ENCODE measurements around the gene GREM1. TPM values are rescaled to one million over a fixed set of nuclear protein-coding genes. Genes with fewer than 3 reads are reported as not detected.

Gene GREM1
- total and polyA plus RNA-seq, 12 donors = 0.08 to 1.0 (median 0.69) TPM; not detected in 1

DNA sequence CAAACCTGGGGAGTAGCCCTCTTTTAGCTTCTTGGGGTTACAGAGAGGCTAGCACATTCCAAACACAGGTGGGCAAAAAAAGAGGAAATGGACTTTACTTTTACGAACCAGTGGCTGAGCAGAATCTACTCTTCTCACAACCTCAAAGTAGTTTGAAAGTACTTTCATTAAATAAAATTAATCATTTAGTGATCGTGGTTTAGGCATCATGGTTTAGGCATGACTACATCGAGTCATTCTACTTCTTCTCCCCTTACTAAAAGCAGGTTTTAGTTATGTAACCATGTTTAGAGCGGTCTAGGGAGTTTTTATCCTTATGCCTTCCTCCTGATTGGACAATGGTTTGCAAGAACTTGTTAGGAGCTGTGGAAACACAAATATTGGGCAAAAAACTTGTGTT, 2.5 kb upstream of the GREM1 start:
- intact Hi-C loops (cut with DNase I) = no loop called here
- H3K9me3 ChIP-seq (replicated peaks in 1 of 3) = no peaks in the 10 kb centered on the region
- peaks cover 65% of the 10 kb centered on the region for H3K27me3 ChIP-seq
- TF ChIP-seq, protein P1, sequence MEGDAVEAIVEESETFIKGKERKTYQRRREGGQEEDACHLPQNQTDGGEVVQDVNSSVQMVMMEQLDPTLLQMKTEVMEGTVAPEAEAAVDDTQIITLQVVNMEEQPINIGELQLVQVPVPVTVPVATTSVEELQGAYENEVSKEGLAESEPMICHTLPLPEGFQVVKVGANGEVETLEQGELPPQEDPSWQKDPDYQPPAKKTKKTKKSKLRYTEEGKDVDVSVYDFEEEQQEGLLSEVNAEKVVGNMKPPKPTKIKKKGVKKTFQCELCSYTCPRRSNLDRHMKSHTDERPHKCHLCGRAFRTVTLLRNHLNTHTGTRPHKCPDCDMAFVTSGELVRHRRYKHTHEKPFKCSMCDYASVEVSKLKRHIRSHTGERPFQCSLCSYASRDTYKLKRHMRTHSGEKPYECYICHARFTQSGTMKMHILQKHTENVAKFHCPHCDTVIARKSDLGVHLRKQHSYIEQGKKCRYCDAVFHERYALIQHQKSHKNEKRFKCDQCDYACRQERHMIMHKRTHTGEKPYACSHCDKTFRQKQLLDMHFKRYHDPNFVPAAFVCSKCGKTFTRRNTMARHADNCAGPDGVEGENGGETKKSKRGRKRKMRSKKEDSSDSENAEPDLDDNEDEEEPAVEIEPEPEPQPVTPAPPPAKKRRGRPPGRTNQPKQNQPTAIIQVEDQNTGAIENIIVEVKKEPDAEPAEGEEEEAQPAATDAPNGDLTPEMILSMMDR (IDR thresholded peaks at IDR 0.05) = no peak
- no peak for TF ChIP-seq POLR2A (IDR thresholded peaks at IDR 0.05)
- no peak overlapping the region for H3K4me3 ChIP-seq
- H3K4me1 ChIP-seq (replicated peaks in 1 of 2) = peaks cover 0 to 15% of the 10 kb centered on the region in 2 donors
- 68 to 83% (median 73%) methylated on average over 4 of the region's 4 CpGs for WGBS, 4 donors
- DNase-seq = no peak
- no peak overlapping the region for H3K27ac ChIP-seq
- no peaks in the 10 kb centered on the region for H3K36me3 ChIP-seq (replicated peaks in 1 of 2)

DNA sequence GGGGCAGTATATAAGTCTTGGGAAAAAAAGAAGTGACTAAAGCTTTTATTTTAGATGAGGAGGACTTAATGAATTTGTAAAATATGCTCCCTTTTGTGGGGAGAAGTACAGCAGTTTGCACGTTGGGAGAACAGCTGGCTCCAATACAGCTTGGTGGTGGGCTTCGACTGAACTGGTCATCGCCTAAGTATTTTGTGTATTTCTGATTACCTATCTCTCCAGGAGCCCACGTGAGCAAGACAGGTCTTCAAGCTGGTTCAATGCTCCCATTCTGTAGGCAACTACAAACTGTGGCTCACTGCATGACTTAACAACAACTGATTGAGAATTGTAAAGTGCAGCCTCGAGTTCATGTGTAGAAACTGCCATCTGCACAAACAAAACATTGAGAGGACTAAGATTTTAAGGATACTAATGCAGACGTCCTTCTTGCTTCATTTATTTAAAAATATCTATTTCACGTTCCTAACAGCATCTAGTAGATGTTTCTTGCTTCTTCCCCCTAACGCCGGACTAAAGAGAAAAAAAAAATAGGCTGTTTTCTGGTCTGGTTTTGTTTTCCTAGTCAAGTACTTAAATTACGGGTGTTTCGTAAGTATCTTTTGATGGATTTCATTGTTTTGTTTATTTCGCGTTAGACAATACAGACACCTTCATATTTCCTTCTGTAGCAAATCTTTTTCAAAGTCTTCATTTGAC, 1.4 kb upstream of the GREM1 start:
- DNase-seq = no peak
- Histone ChIP-seq H3K4me3 (peak overlapping the region in 1 of 4 donors; percentile 23), H3K36me3 (replicated peaks in 1 of 2) (no peaks in the 10 kb centered on the region), H3K27me3 (peaks cover 68% of the 10 kb centered on the region), H3K9me3 (replicated peaks in 1 of 3) (no peaks in the 10 kb centered on the region), H3K4me1 (replicated peaks in 1 of 2) (peaks cover 0 to 15% of the 10 kb centered on the region in 2 donors), H3K27ac (no peak overlapping the region)
- TF ChIP-seq, protein P1 (IDR thresholded peaks at IDR 0.05) = no peak
- no peak for TF ChIP-seq POLR2A (IDR thresholded peaks at IDR 0.05)
- 22 to 28% (median 25%) methylated on average over 13 of the region's 13 CpGs for WGBS, 4 donors
- intact Hi-C loops (cut with DNase I) = no loop called here

DNA sequence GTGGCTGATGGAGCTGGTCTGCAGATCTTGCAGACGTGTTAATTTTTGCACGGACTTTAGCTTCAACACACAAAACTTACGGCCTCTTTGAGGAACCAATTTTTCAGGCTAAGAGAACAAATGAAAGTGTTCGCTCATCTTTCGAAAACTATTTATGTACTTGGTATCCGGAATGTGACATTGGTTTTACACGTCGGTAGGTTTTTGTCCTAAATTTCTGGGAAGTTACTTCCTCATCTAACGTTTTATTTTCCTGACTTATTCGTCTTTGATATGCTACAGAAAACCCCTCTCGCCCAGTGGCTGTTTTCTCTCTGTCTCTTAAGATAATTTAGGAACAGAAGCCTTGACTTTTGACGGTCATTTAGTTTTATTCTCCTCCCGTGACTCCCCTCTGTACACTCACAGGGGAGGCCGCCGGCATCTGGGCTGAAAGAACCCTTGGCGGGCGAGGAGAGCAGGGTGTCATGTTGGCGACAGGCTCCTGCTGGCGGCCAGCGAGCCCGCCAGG, 834 bp upstream of the GREM1 start:
- peaks cover 68% of the 10 kb centered on the region for H3K27me3 ChIP-seq
- intact Hi-C loops (cut with DNase I) = no loop called here
- WGBS, 4 donors = 7 to 10% (median 8%) methylated on average over 21 of the region's 21 CpGs

DNA sequence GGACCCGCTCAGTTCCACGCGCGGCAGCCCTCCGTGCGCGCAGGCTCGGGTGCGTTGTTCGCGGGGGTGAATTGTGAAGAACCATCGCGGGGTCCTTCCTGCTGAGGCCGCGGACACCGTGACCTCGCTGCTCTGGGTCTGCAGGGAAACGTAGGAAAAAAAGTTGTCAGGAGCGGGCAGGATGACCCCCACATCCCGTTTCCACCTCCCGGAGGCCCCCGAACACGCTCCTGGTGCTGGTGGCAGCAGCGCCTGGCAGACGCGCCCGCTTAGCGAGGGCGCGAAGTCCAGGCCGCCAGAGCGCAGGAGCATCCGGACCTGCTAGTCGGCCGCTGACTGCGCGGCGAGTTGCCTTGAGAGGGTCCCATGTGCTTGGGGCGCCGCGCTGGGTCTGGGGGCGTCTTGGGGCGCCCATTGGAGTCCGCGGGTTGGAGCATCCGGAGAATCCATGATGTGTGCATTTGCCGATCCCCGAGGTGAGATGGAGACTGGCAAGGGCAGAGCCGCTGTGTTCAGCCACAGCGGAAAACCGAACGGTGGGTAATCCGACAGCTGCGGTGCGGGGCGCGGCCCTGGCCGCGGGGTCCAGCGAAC, 520 bp downstream of the GREM1 start:
- intact Hi-C loops (cut with DNase I) = no loop called here
- H3K4me1 ChIP-seq (replicated peaks in 1 of 2) = peaks cover 0 to 15% of the 10 kb centered on the region in 2 donors
- no peaks in the 10 kb centered on the region for H3K9me3 ChIP-seq (replicated peaks in 1 of 3)
- TF ChIP-seq POLR2A (IDR thresholded peaks at IDR 0.05) = no peak
- TF ChIP-seq, protein P1 (IDR thresholded peaks at IDR 0.05) = no peak
- DNase-seq = no peak
- H3K4me3 ChIP-seq = peak overlapping the region in 1 of 4 donors; percentile 41
- WGBS, 4 donors = 2 to 3% (median 2%) methylated on average over 26 to 60 of the region's 60 CpGs
- peaks cover 68% of the 10 kb centered on the region for H3K27me3 ChIP-seq
- no peak overlapping the region for H3K27ac ChIP-seq
- H3K36me3 ChIP-seq (replicated peaks in 1 of 2) = no peaks in the 10 kb centered on the region

More for the DNA sequence above, 834 bp upstream of the GREM1 start:
- DNase-seq = no peak
- no peaks in the 10 kb centered on the region for H3K36me3 ChIP-seq (replicated peaks in 1 of 2)
- no peak for TF ChIP-seq POLR2A (IDR thresholded peaks at IDR 0.05)
- TF ChIP-seq, protein P1 (IDR thresholded peaks at IDR 0.05) = no peak
- H3K4me3 ChIP-seq = peak overlapping the region in 1 of 4 donors; percentile 23
- H3K4me1 ChIP-seq (replicated peaks in 1 of 2) = peaks cover 0 to 15% of the 10 kb centered on the region in 2 donors
- H3K27ac ChIP-seq = no peak overlapping the region
- H3K9me3 ChIP-seq (replicated peaks in 1 of 3) = no peaks in the 10 kb centered on the region

Measured in adrenal gland (tissue), 12 donors.